GM10248 (cell line): ENCODE results near the gene ANKMY1.

Experiments used
- CTCF ChIA-PET: fragments of 300-600 bp; sonication (Branson Sonifier 250); formaldehyde crosslinking; extraction: SDS; loops from one replicate; lab custom pipeline; 2021; ENCODE audit warnings: antibody characterized with exemption; lab: Yijun Ruan, JAX
- POLR2A ChIA-PET: fragments of 350-650 bp; sonication (Branson Sonifier 250); formaldehyde crosslinking; extraction: SDS; loops from one replicate; lab custom pipeline; 2020; ENCODE audit warnings: antibody characterized with exemption; lab: Yijun Ruan, JAX
- DNase-seq: peaks from one replicate; pipeline ENCODE4 v3.0.0; 2012; ENCODE audit errors: extremely low spot score
- TF ChIP-seq, protein P1 (sequence below): IDR thresholded peaks from 2 replicates; pipeline ENCODE4 v1.5.1; 2012; ENCODE audit warnings: mild to moderate bottlenecking, low read depth; ENCODE audit errors: extremely low read depth, missing control alignments, control extremely low read depth

Gene ANKMY1

DNA sequence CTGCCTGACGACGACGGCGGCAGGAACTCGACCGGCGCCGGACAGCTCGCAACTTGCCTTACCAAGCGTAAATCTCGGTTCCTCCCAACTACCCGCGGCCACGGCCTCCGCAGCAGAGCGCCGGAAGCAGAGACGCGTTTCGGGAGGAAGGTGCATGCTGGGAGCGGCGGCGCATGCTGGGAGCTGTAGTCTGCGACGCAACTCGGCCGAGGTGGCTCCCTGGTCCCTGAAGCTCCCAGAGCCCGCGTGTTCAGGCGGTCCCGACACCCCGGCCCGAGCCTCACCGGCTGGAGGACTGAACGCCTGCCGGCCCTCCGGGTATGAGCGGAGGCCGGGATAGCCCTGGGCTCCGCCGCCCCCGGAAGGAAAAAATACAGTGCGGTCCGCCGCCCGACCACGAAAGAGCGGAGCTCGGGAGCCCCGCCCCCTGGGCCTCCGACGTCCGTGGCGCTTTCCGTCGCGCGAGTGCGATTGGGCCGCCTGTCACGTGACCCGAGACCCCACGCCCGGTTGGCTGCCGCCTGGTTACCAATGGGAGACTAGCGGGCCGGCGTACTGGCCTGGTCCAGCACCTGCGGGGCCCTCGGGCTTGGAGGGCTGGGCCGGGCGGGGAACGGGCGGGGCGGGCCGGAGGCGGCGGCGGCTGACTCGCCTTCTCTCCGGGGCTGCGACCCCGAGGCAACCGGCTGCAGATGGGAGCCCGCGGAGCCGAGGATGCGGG lies 28.6 kb upstream of the ANKMY1 start, which contains the start of gene CAPN10:
CAPN10 (plus strand) TSS at position 537 of the 721 bp plus-strand sequence; CDS start at position 715, 178 bp downstream.
- ChIA-PET CTCF (interaction anchor here (1.0 to 8.6 kb wide), 6 partner anchors 9 to 492 kb away, joined by 3 to 167 read pairs (median 4); no protein-coding TSS in a partner anchor), POLR2A (interaction anchor here (0.5 to 3.6 kb wide), 9 partner anchors 10 to 294 kb away, joined by 3 to 34 read pairs (median 6); partner anchors contain the start of gene RNPEPL1)
- peak; percentile 95 for DNase-seq
- TF ChIP-seq, protein P1, sequence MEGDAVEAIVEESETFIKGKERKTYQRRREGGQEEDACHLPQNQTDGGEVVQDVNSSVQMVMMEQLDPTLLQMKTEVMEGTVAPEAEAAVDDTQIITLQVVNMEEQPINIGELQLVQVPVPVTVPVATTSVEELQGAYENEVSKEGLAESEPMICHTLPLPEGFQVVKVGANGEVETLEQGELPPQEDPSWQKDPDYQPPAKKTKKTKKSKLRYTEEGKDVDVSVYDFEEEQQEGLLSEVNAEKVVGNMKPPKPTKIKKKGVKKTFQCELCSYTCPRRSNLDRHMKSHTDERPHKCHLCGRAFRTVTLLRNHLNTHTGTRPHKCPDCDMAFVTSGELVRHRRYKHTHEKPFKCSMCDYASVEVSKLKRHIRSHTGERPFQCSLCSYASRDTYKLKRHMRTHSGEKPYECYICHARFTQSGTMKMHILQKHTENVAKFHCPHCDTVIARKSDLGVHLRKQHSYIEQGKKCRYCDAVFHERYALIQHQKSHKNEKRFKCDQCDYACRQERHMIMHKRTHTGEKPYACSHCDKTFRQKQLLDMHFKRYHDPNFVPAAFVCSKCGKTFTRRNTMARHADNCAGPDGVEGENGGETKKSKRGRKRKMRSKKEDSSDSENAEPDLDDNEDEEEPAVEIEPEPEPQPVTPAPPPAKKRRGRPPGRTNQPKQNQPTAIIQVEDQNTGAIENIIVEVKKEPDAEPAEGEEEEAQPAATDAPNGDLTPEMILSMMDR, result no peak

DNA sequence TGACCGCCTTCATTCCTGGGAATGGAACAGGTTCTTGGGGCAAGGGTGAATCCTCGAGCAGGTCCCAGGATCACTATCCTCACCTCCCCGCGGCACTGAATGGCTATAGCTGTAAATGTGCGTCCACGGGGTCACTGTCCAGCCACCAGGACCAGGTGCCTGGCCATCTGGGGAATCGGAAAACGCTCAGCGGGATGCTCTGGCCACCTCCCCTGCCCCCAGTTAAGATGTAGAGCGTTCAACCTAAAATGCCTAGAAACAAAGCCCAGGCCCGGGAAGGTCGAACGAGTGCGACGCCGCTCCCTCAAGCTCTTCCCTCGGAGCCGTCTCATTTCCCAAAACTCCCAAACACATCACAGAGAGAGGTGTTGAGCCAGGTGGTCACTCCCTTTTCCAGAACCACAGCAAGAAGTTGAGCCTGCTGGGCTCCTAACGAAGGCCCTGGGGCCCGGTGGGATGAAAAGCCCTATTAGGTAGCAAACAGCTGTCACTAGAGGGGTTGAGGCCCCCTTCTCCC lies 28.0 kb upstream of the ANKMY1 start:
- POLR2A ChIA-PET, result interaction anchor here (0.5 to 3.6 kb wide), 9 partner anchors 10 to 295 kb away, joined by 3 to 34 read pairs (median 6); partner anchors contain the start of gene RNPEPL1
- CTCF ChIA-PET, result interaction anchor here (1.0 to 8.6 kb wide), 7 partner anchors 8 to 493 kb away, joined by 3 to 167 read pairs (median 4); no protein-coding TSS in a partner anchor
- no peak for DNase-seq
- TF ChIP-seq, protein P1, result no peak

DNA sequence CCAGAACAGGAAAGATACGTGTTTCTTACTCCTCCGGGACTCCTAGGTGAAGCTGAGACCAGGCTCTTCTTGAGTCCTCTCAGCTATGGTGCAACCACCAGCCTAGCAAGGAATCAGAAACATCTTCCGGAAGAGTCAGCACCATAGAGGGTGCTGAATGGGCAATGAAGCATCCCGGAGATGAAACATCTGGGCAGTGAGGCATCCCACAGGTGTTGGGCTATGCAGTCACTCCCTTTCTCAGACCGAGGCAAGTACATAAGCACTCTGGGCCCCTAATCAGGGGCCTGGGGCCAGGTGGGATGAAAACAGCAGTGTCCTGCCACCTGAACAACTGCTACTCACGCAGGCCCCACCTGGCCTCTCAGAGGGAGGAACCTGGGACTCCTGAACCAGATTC lies 27.3 kb upstream of the ANKMY1 start:
- CTCF ChIA-PET, result interaction anchor here (1.0 to 8.6 kb wide), 6 partner anchors 9 to 71 kb away, joined by 3 to 167 read pairs (median 6); no protein-coding TSS in a partner anchor
- DNase-seq, result no peak
- TF ChIP-seq, protein P1, result no peak
- POLR2A ChIA-PET, result interaction anchor here (1.0 to 3.6 kb wide), 6 partner anchors 16 to 37 kb away, joined by 4 to 34 read pairs (median 6); partner anchors contain the start of gene RNPEPL1

DNA sequence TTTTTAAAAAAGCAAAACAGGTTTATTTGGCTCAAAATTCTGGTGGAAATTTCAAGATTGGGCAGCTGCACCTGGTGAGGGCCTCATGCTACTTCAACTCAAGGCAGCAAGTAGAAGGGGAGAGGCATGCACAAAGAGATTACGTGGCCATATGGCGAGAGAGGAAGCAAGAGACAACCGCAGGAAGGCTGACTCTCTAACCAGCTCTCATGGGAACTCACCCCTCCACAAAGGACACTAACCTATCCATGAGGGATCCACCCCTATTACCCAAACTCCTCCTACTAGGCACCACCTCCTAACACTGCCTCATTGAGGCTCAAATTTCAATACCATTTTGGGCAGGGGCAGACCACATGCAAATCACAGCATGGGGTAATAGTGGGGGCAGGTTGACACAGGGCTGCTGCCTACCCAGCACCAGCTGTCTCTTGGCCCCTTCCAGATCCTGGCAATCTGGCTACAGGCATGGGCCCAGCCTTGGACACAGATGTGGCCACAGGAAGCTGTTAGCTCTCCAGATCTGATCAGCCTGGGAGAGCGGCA lies 26.8 kb upstream of the ANKMY1 start:
- POLR2A ChIA-PET, result interaction anchor here (1.0 to 3.6 kb wide), 5 partner anchors 16 to 37 kb away, joined by 4 to 34 read pairs (median 6); partner anchors contain the start of gene RNPEPL1
- DNase-seq, result peak; percentile 79
- CTCF ChIA-PET, result interaction anchor here (1.0 to 8.6 kb wide), 5 partner anchors 9 to 71 kb away, joined by 3 to 167 read pairs (median 9); no protein-coding TSS in a partner anchor
- TF ChIP-seq, protein P1, result no peak

DNA sequence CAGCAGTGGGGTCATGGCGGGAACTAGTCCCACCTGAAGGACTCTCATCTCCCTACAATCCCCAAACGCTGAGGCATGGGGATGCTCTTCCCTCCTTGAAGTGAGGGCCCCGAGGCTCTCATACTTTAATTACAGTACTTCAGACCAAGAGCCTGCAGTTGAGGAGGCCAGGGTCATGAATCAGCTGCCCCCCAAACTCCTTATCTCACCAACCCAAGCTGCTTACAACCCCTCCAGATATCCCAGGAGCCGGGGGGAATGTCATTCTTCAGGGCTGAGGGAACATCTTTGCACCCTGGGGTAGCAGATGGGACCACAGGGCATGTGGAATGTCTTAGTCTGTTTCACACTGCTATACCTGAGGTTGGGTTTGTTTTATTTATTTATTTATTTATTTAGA lies 26.0 kb upstream of the ANKMY1 start:
- no peak for DNase-seq
- TF ChIP-seq, protein P1, result no peak
- ChIA-PET POLR2A (no interaction called here), CTCF (interaction anchor here (1.7 to 8.6 kb wide), 3 partner anchors 10 to 70 kb away, joined by 4 to 167 read pairs (median 45); no protein-coding TSS in a partner anchor)

DNA sequence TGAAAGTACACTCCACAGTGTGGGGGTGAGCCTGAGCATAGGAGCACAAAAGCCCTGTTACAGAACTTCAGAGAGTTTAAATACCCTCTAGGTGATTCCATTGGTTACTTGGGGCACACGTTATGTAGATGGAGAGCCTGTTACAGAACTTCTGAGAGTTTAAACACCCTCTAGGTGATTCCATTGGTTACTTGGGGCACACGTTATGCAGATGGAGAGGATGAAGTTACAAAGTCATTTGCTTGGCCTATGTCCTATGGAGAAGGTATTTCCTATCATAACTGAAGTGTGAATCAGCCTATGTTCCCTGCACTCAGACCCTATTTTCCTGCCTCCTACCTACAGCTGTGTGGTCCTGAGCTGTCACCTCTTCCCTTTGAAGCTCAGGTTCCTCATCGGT lies 25.0 kb upstream of the ANKMY1 start:
- no peak for DNase-seq
- ChIA-PET POLR2A (no interaction called here), CTCF (interaction anchor here (7.6 to 8.6 kb wide), 2 partner anchors 19 to 69 kb away, joined by 45 to 167 read pairs; no protein-coding TSS in a partner anchor)
- TF ChIP-seq, protein P1, result no peak
